Transverse colon (tissue), 4 donors: ENCODE measurements around the gene CHCT1.
"Not testable (repeated sequence)": the region's sequence is repeated elsewhere in the genome, so short reads cannot be mapped to it uniquely, and the experiment has no call there.

ENCODE experiments used
- CTCF ChIP-seq, 5 experiments: fragments of 200-600 bp in 3 of 5; fragments of 450-650 bp in 2 of 5; sonication (generic) in 3 of 5; IDR thresholded peaks; 1 replicate in 2 of 5; 2 replicates in 3 of 5; pipeline ENCODE4 v1.5.1; 2016 to 2017; ENCODE audit warnings: antibody characterized with exemption in 5 of 5, inconsistent platforms in 3 of 5, mild to moderate bottlenecking in 2 of 5, moderate library complexity in 1 of 5
- POLR2A ChIP-seq: fragments of 450-650 bp; IDR thresholded peaks from one replicate; pipeline ENCODE4 v1.6.1; 2016; ENCODE audit warnings: antibody characterized with exemption, mild to moderate bottlenecking, moderate library complexity
- POLR2AphosphoS5 ChIP-seq, 3 donors: sonication (generic); formaldehyde crosslinking; IDR thresholded peaks; one replicate each; pipeline ENCODE4 v1.6.1; 2016; ENCODE audit warnings: antibody characterized with exemption in 3 of 3

DNA sequence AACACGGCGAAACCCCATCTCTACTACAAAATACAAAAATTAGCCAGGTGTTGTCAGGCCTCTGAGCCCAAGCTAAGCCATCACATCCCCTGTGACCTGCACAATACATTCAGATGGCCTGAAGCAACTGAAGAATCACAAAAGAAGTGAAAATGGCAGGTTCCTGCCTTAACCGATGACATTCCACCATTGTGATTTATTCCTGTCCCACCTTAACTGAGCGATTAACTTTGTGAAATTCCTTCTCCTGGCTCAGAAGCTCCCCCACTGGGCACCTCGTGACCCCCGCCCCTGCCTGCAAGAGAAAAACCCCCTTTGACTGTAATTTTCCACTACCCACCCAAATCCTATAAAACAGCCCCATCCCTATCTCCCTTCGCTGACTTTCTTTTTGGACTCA is 37.4 kb upstream of the CHCT1 start:
- not testable (repeated sequence) for TF ChIP-seq CTCF (IDR thresholded peaks at IDR 0.05); POLR2A; POLR2AphosphoS5 (IDR thresholded peaks at IDR 0.05)
